ENCODE data around the gene P4HA2. TPM values are rescaled to one million over a fixed set of nuclear protein-coding genes. Genes with fewer than 3 reads are reported as not detected.
A peak's percentile ranks its signal among the peaks of the same experiment; 100 is the strongest.

The P4HA2 gene
- under 1 TPM in 2 of 3 donors, not detected in 1; 0.91 TPM for polyA plus RNA-seq

DNA sequence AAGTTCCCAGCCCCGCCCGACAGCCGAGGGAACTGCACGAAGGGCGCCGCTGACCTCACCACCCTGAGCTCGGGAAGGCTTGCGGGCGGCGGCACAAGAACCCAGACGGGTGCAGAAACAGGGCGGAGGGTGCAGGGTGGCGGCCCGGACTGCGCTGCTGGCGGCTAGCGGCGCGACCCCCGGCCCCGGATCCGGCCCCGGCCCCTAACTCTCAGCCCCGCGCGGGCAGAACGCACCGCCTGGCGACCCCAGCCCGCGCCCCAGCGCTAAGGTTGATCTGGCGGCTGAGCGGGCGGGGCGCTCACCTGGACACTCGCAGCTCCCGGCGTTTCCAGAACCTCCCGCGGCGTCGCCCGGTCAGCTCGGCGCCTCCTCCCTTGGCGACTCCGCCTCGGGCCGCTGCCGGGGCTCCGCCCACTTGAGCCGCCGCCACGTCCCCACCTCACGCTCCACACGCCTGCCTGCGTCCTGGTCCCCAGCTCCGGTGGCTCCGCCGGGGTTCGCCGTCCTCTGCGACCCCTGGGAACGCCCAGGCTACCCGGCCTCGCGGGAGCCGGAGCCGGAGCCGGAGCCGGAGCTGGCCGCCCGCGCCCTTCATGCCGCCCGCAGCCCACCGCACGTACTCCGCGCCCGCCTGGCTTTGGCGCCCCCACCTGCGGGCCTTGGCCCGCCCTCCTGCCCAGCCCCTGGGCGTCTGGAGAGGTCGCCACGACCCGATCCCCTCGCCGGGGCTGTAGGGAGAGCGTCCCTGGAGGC lies at the start of gene P4HA2:
TSS of gene P4HA2 (minus strand) at position 369 of the 756 bp plus-strand sequence. CDS start 9,227 bp downstream, outside the sequence.
- no peak within 1 kb of the TSS for H3K27ac Mint-ChIP-seq
- H3K4me3 Mint-ChIP-seq = peak within 1 kb of the TSS; percentile 33 to 69 (median 61)
- peaks cover 14 to 22% of the 10 kb centered on the region in 2 donors for H3K4me1 Mint-ChIP-seq
- peak; percentile 32 to 51 (median 47) for DNase-seq
- H3K36me3 Mint-ChIP-seq = no peaks in the 10 kb centered on the region
- H3K9me3 Mint-ChIP-seq = no peaks in the 10 kb centered on the region
- peaks cover 4 to 7% (median 6%) of the 10 kb centered on the region in 3 donors for H3K27me3 Mint-ChIP-seq (ENCODE audit: low read depth in 3 of 3)

DNA sequence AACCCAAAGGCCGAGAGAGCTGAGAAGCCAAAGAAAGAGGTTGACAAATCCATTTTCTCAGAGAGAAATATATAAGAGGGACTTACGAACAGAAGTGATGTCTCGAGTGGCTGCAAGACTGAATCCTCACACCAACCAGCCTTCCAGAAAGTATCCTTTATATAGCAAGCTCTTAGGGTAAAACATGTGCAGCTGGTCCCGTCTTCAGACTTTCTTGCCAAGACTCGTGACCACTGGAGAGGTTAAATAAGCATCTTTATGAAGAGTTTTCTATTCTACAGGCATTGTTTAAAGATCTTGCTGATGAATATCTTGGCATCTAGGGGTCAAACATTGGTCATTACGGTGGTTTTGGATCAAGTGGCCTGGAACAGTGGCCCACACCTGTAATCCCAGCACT lies 49.6 kb upstream of the P4HA2 start:
- DNase-seq = no peak
- Mint-ChIP-seq H3K4me1 (peaks cover 0 to 5% of the 10 kb centered on the region in 2 donors), H3K9me3 (no peaks in the 10 kb centered on the region), H3K36me3 (no peaks in the 10 kb centered on the region), H3K27me3 (ENCODE audit: low read depth in 3 of 3) (peaks cover 7 to 8% (median 8%) of the 10 kb centered on the region in 3 donors), H3K4me3 (no peak overlapping the region), H3K27ac (no peak overlapping the region)

DNA sequence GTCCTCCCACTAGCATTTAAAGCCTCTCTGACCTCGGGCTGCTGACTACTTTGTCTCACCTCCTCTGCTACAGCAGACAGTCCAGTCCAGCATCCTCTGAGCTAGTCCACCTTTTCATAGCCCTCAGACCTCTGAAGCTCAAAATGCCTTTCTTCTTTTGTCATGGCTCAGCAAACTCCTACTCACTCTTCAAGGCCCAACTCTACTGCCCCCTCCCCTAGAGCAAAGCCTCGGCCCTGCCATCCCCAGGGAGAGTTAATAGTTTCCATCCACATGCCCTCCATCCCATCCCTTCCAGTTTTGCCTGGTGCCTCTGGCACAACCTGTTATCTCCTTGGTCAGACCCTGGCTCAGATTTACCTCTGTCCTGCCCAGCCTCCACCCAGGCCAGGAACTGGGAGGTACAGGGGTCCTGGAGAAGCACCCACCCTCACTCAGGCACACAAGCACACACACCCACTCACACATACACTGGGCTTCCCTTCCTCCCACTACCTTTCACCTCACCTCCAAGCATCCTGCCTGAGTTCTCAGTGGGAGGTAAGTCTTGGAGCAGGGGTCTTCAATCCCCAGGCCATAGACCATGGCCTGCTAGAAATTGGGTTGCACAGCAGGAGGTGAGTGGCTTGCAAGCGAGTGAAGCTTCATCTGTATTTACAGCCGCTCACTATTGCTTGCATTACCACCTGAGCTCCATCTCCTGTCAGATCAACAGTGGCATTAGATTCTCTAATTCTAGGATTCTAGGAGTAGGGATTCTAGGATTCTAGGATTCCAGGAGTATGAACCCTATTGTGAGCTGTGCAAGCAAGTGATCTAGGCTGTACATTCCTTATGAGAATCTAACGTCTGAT lies 47.9 kb upstream of the P4HA2 start:
- DNase-seq = no peak
- Mint-ChIP-seq H3K4me3 (no peak overlapping the region), H3K36me3 (no peaks in the 10 kb centered on the region)

DNA sequence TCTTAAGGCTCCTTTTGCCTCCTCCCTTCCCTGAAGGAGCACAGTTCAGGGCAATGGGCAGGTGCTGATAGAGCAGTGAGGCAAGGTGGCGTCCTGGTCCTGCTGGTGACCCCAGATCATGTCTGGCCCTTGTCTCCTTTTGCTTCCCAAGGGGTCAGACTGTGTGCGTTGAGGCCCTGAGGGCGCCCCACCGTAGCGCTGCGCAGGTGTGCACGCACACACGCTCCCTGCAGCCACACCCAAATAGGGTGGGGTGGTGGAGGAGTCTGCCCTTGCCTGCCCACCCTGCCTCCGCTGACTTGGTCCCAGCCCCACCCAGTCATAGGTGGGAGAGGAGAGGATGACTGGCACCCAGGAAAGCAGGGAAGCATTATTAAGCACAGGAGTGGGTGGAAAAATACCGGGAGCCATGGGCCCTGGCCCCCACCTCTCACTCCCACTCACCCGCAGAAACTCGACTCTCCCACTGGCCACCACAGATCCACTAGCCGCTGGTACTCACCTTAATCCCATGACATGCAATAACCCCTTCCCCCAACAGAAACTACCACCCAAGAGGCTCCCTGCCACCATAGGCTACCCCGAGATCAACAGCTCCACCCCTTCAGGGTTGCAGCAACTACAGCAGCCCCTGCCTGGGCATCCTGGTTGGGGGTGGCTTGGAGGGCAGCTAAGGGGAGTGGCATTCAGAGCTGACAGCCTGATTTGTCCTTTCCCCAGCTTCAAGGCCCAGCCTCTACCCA lies 46.6 kb upstream of the P4HA2 start:
- Mint-ChIP-seq H3K36me3 (no peaks in the 10 kb centered on the region), H3K27me3 (ENCODE audit: low read depth in 3 of 3) (peaks cover 4 to 8% (median 5%) of the 10 kb centered on the region in 3 donors), H3K4me3 (no peak overlapping the region), H3K4me1 (peaks cover 0 to 9% of the 10 kb centered on the region in 2 donors), H3K9me3 (no peaks in the 10 kb centered on the region), H3K27ac (no peak overlapping the region)
- DNase-seq = no peak

More for the DNA sequence above, 47.9 kb upstream of the P4HA2 start:
- Mint-ChIP-seq H3K27ac (peak overlapping the region in 1 of 6 donors; percentile 46), H3K9me3 (no peaks in the 10 kb centered on the region), H3K27me3 (ENCODE audit: low read depth in 3 of 3) (peaks cover 6 to 8% (median 8%) of the 10 kb centered on the region in 3 donors), H3K4me1 (peaks cover 0 to 9% of the 10 kb centered on the region in 2 donors)

DNA sequence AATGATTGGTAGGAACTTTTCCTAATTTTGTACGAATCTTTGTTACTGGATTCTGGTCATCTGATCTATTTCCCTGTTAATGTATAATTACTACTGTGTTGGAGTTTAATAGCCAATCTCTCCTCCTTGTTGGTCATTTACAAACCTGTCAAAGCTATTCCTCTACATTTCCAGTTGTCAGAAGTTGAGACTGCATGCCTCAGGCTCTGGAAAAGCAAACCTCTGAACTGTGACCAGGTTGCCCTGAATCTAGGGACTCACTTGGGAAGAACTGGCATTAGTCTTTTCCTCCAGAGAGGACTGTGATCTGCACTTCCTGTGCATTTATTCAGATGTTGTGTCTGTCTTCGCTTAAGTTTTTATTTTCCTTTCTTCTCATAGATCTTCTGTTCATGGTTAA lies 46.0 kb upstream of the P4HA2 start:
- peaks cover 4 to 8% (median 5%) of the 10 kb centered on the region in 3 donors for H3K27me3 Mint-ChIP-seq (ENCODE audit: low read depth in 3 of 3)

DNA sequence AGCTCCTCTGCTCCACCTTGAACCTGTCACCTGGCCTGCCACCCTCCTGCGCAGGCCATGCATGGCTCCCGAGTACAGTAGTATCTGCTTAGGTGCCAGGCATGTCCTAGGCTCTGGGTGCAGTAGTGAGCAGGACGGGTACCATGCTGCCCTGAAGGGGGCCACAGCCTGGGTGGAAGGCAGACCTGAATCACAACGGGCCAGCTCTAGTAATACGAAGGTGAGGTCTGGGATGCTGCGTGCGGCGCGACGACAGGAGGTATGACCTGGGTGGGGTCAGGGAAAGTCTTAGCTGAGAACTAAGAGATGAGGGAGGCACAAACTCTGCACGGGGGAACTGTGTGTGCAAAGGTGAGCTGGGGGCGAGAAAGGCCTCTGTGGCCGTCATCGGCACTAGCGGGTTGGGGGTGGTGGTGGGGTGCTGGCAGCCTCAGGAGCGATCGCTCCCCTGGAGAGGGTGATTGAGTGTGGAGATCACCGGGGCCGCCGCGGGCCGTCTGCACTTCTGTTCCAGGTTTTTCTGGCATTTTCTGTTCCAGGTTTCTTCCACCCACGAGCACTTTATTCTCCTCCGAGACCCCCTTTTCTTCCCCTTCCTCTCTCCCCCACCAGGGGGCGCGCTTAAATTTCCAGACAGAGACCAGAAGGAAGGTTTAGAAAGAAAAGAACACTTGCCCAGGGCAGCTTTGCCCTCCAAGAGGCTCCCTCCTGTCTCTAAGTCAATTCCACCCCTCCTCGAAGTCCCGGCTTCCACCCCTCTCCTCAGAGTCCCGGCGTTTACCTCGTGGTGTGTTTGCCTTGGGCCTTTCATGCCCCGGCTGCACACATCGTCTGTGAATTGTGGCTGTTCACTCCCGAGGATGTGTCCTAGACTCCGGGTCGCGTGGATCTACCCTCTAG lies 44.9 kb upstream of the P4HA2 start:
- Mint-ChIP-seq H3K27ac (peak overlapping the region in 1 of 6 donors; percentile 40), H3K27me3 (ENCODE audit: low read depth in 3 of 3) (peaks cover 4 to 8% (median 5%) of the 10 kb centered on the region in 3 donors), H3K9me3 (no peaks in the 10 kb centered on the region), H3K4me3 (peak overlapping the region in 4 of 5 donors; percentile 36 to 68 (median 55)), H3K36me3 (no peaks in the 10 kb centered on the region), H3K4me1 (peaks cover 0 to 9% of the 10 kb centered on the region in 2 donors)
- peak; percentile 38 to 48 (median 43) for DNase-seq

More for the DNA sequence above, 46.0 kb upstream of the P4HA2 start:
- H3K9me3 Mint-ChIP-seq = no peaks in the 10 kb centered on the region
- H3K4me1 Mint-ChIP-seq = peaks cover 0 to 9% of the 10 kb centered on the region in 2 donors
- no peak overlapping the region for H3K4me3 Mint-ChIP-seq
- no peak for DNase-seq
- H3K27ac Mint-ChIP-seq = no peak overlapping the region
- no peaks in the 10 kb centered on the region for H3K36me3 Mint-ChIP-seq

DNA sequence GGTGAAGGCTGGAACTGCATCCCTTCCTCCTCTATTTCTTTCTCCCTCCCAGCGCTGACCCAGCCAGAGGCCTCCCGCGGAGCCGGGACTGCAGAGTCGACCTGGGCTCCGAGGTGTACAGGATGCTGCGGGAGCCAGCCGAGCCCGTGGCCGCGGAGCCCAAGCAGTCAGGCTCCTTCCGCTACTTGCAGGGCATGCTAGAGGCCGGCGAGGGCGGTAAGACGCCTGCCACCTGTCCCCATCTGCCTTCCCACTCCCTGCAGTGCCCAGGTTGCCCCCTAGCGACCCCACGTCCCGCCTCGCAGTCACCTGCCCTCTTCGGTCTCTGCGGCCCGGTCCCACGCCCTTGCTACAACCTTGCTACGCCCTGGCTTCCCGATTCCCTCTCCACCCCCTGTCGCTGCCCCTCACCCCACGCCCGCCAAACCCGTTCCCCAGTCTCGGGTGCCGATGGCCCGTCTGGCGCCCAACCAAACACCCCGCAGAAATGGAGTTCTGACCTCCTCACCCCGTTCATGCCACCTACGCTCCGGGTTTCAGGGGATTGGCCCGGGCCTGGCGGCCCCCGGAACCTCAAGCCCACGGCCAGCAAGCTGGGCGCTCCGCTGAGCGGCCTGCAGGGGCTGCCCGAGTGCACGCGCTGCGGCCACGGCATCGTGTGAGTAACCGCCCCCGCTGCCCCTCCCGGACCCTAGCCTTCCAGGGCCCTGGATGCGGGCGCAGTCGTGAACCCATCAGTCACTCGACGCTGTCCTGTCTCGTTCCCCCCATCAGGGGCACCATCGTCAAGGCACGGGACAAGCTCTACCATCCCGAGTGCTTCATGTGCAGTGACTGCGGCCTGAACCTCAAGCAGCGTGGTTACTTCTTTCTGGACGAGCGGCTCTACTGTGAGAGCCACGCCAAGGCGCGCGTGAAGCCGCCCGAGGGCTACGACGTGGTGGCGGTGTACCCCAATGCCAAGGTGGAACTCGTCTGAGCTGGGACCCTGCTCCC lies 43.9 kb upstream of the P4HA2 start:
- Mint-ChIP-seq H3K4me3 (peak overlapping the region; percentile 62 to 69 (median 65)), H3K9me3 (no peaks in the 10 kb centered on the region), H3K27ac (peak overlapping the region in 1 of 6 donors; percentile 46), H3K27me3 (ENCODE audit: low read depth in 3 of 3) (peaks cover 4 to 8% (median 5%) of the 10 kb centered on the region in 3 donors), H3K36me3 (no peaks in the 10 kb centered on the region), H3K4me1 (peaks cover 0 to 9% of the 10 kb centered on the region in 2 donors)
- peak in 1 of 3 donors; percentile 13 for DNase-seq

DNA sequence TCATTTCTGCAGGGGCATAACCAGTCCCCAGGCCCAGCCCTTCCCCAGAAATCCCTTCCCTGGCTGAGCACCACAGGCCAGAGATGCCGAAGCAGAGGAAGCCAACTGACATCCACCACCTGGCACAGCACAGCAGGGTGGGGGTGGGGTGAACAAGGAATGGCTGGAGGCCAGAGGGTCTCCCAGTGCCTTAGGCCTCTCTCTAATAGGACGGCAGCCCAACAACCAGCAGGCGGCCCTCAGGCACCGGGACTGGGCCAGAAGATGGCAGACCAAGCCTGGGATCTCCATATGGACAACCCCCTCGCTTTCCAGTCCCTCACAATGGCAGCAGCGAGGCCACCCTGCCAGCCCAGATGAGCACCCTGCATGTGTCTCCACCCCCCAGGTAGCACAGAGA lies 43.1 kb upstream of the P4HA2 start:
- Mint-ChIP-seq H3K9me3 (no peaks in the 10 kb centered on the region), H3K27me3 (ENCODE audit: low read depth in 3 of 3) (peaks cover 4 to 7% (median 5%) of the 10 kb centered on the region in 3 donors), H3K27ac (peak overlapping the region in 1 of 6 donors; percentile 46), H3K4me1 (peaks cover 0 to 9% of the 10 kb centered on the region in 2 donors), H3K4me3 (peak overlapping the region in 1 of 5 donors; percentile 65), H3K36me3 (no peaks in the 10 kb centered on the region)
- DNase-seq = no peak

DNA sequence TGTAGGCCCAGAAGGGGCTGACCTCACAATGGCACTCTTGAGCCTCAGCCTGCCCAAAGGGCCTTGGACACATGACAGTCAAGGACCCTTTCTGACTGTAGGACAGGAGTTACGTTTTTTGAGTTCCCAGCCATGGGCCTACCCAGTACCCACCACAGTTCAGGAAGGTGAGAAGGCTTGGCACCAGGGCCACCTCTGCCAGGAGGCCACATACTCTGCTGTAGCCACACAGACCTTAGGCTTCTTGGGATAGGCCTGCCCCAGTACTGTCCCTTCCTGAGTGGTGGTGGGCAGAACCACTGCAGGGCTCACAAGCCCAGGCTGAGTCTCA lies 42.6 kb upstream of the P4HA2 start:
- H3K27me3 Mint-ChIP-seq (ENCODE audit: low read depth in 3 of 3) = peaks cover 4 to 7% (median 5%) of the 10 kb centered on the region in 3 donors
- H3K4me1 Mint-ChIP-seq = peaks cover 0 to 9% of the 10 kb centered on the region in 2 donors
- DNase-seq = no peak
- no peak overlapping the region for H3K4me3 Mint-ChIP-seq
- H3K36me3 Mint-ChIP-seq = no peaks in the 10 kb centered on the region
- no peaks in the 10 kb centered on the region for H3K9me3 Mint-ChIP-seq
- no peak overlapping the region for H3K27ac Mint-ChIP-seq

DNA sequence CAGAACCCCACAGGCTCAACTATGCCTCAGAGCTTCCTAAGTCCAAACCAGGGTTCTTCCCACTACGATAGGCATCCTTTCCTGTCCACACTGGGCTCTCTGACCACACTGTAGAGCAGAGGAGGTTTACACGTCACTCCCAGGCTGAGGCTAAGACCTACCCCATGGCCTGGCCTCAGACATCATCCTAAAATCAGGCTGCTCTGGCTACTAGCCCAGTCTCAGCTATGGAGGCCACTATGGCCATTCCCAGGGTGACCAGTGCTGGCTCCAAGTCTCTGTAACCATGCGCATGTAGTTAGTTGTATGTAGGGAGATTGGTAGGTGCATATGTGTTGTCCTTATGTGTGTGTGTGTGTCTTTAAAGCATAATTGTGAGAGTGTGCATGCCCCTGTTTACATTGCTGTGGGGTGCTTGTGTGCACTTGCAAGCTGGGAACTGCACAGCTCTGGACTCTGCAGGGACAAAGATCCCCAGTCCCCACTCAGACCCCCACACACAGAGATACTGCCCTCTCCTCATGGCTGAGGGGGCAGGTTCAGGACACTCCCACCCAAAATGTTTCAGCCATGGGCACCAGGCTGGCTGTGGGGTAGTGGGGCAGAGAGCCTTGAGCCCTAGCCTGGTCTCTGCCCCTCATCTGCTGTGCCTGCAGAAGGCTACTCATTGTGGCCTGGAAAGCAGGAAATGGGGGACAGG lies 42.1 kb upstream of the P4HA2 start:
- H3K9me3 Mint-ChIP-seq = no peaks in the 10 kb centered on the region
- H3K27ac Mint-ChIP-seq = no peak overlapping the region
- H3K4me3 Mint-ChIP-seq = no peak overlapping the region
- H3K4me1 Mint-ChIP-seq = peaks cover 0 to 9% of the 10 kb centered on the region in 2 donors
- no peak for DNase-seq
- H3K36me3 Mint-ChIP-seq = no peaks in the 10 kb centered on the region
- peaks cover 4 to 7% (median 5%) of the 10 kb centered on the region in 3 donors for H3K27me3 Mint-ChIP-seq (ENCODE audit: low read depth in 3 of 3)

DNA sequence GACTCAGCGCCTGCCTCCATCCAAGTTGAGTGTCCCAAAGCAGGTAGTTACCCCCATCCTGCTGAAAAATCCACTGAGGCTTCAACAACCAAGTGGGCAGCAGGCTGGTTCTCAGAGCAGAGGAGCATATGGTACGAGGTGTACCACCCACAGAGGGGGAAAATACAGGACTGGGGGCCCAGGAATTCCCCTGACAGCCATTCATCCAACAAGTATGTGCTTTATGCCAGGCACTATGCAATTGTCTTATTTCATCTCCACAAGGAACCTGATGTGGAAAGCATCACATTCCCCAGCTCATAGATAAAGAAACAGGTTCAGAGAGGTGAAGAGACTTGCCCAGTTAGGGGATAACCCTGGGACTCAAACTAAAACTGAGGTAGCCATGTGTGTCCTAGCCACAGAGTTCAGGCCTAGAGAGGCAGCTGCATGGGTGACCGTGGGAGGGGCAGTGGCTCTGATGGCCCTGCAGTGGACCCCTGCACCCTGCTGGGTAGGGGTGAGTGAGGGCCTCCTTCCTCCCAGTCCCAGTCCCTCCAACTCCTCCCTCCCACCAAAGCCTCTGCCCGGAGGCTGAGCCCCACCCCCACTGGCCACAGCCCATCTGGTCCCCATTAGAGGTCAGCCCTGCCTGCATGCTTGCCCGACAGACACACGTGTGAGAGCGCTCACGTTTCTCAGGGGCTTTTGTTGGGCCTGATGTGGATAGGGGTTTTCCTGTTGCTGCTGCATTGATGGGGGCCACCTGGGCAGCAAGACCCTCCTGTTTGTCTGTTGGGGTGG lies 41.3 kb upstream of the P4HA2 start:
- Mint-ChIP-seq H3K36me3 (no peaks in the 10 kb centered on the region), H3K4me1 (peaks cover 0 to 9% of the 10 kb centered on the region in 2 donors), H3K9me3 (no peaks in the 10 kb centered on the region), H3K4me3 (no peak overlapping the region), H3K27me3 (ENCODE audit: low read depth in 3 of 3) (peaks cover 4 to 7% (median 5%) of the 10 kb centered on the region in 3 donors), H3K27ac (no peak overlapping the region)
- no peak for DNase-seq

Measured in immature natural killer cell (primary cell).